HG03196 (cell line): Measurements from ENCODE around the gene TBL1X.
"Not testable (repeated sequence)": the region's sequence is repeated elsewhere in the genome, so short reads cannot be mapped to it uniquely, and the experiment has no call there.

Experiments
- ATAC-seq: cut with Tn5 transposase; IDR thresholded peaks from one replicate; pipeline ENCODE4 v1.9.1; 2021; ENCODE audit not compliant: unreplicated experiment

Gene TBL1X

GRCh38 chrX:9746148-9746888, 281.5 kb downstream of the TBL1X start:
- ATAC-seq = no peak

GRCh38 chrX:9747644-9748043, 282.8 kb downstream of the TBL1X start:
- no peak for ATAC-seq

GRCh38 chrX:9749146-9749692, 284.4 kb downstream of the TBL1X start:
- no peak for ATAC-seq

GRCh38 chrX:9757366-9757765, 292.5 kb downstream of the TBL1X start:
- no peak for ATAC-seq

- no peak for ATAC-seq
These were observed 293.3 kb downstream of the TBL1X start for GRCh38 chrX:9758021-9758638.

- no peak for ATAC-seq
These were observed 294.5 kb downstream of the TBL1X start for GRCh38 chrX:9759337-9759736.

- ATAC-seq = no peak
These were observed 300.3 kb downstream of the TBL1X start for GRCh38 chrX:9765072-9765736.

GRCh38 chrX:9765737-9766097, 300.9 kb downstream of the TBL1X start, which contains the start of gene GPR143:
Gene GPR143, minus strand, starts transcription at chrX:9765847. Its CDS starts 30 bp downstream, at chrX:9765817.
- no peak for ATAC-seq

- no peak for ATAC-seq
These were observed 302.5 kb downstream of the TBL1X start for GRCh38 chrX:9767375-9767774.

- ATAC-seq = not testable (repeated sequence)
These were observed 303.5 kb downstream of the TBL1X start for GRCh38 chrX:9768321-9768839.

GRCh38 chrX:9770319-9770718, 305.5 kb downstream of the TBL1X start:
- no peak for ATAC-seq

- ATAC-seq = no peak
These were observed 308.1 kb downstream of the TBL1X start for GRCh38 chrX:9772943-9773342.

- no peak for ATAC-seq
These were observed 311.1 kb downstream of the TBL1X start for GRCh38 chrX:9775930-9776329.

GRCh38 chrX:9781941-9782340, 317.1 kb downstream of the TBL1X start:
- no peak for ATAC-seq

GRCh38 chrX:9784332-9784731, 319.5 kb downstream of the TBL1X start:
- no peak for ATAC-seq

GRCh38 chrX:9785254-9785943, 320.5 kb downstream of the TBL1X start:
- no peak for ATAC-seq

GRCh38 chrX:9785944-9786797, 321.3 kb downstream of the TBL1X start, which contains the start of gene SHROOM2:
Gene SHROOM2, plus strand, starts transcription at chrX:9786429. Its CDS starts 117 bp downstream, at chrX:9786546.
- no peak for ATAC-seq

- ATAC-seq = no peak
These were observed 322.2 kb downstream of the TBL1X start for GRCh38 chrX:9786798-9787635.

- ATAC-seq = no peak
These were observed 324.1 kb downstream of the TBL1X start for GRCh38 chrX:9788911-9789310.
